A549 (cell line): ENCODE data around the gene GFER. TPM values are rescaled to one million over a fixed set of nuclear protein-coding genes. Genes with fewer than 3 reads are reported as not detected.
A peak's percentile ranks its signal among the peaks of the same experiment; 100 is the strongest.

Experiments
- ATAC-seq, 2 experiments: fragments of 200-7000 bp in 1 of 2; fragments of >200 bp in 1 of 2; cut with Nextera tagmentation in 1 of 2; cut with Tn5 transposase in 1 of 2; 3 replicates each; pipeline versions ENCODE4 v1.8.0 to v1.9.1; 2018 to 2020; ENCODE audit warnings: mild to moderate bottlenecking in 1 of 2, moderate library complexity in 1 of 2
- CTCF ChIA-PET: fragments of 300-600 bp; sonication (Branson Sonifier 250); formaldehyde crosslinking; extraction: SDS; loops from one replicate; lab custom pipeline; 2021; ENCODE audit warnings: antibody characterized with exemption, inconsistent platforms; lab: Yijun Ruan, JAX
- POLR2A ChIA-PET: fragments of 350-600 bp; formaldehyde crosslinking; extraction: SDS; loops from one replicate; lab custom pipeline; 2021; ENCODE audit warnings: antibody characterized with exemption, inconsistent platforms; lab: Yijun Ruan, JAX
- DNase-seq, 2 experiments: peaks; one replicate each; pipeline versions ENCODE4 v3.0.0 to v3.0.0-alpha.2; 2011 to 2016; ENCODE audit warnings: low read depth in 1 of 2, low spot score in 1 of 2
- FAIRE-seq: peaks from 2 replicates; lab custom pipeline; 2011; peaks lifted over from hg19 to GRCh38; lab: Jason Lieb, UNC
- H3K27ac ChIP-seq, 2 experiments: fragments of >200 bp; sonication (Bioruptor Twin); formaldehyde crosslinking; 3 replicates each; pipeline ENCODE4 v1.5.1; 2016 to 2017
- H3K4me1 ChIP-seq: fragments of >200 bp; sonication (Bioruptor Twin); formaldehyde crosslinking; 3 replicates; pipeline ENCODE4 v1.6.1; 2016
- H3K4me2 ChIP-seq: fragments of >200 bp; sonication (Bioruptor Twin); formaldehyde crosslinking; 3 replicates; pipeline ENCODE4 v1.6.1; 2016
- H3K4me3 ChIP-seq: fragments of >200 bp; sonication (Bioruptor Twin); formaldehyde crosslinking; 3 replicates; pipeline ENCODE4 v1.5.1; 2016
- H3K9me3 ChIP-seq: fragments of >200 bp; sonication (Bioruptor Twin); formaldehyde crosslinking; 3 replicates; pipeline ENCODE4 v1.6.1; 2016
- ATOH8 ChIP-seq: fragments of 250-450 bp; sonication (Bioruptor Pico); IDR thresholded peaks from 2 replicates; pipeline ENCODE4 v1.5.0; 2020; ENCODE audit warnings: low read depth, mild to moderate bottlenecking, moderate library complexity
- CBX8 ChIP-seq: fragments of 200-600 bp; sonication (generic); IDR thresholded peaks from 2 replicates; pipeline ENCODE4 v1.6.1; 2016
- CEBPB ChIP-seq, 2 experiments: fragments of >200 bp in 1 of 2; sonication (Bioruptor Twin) in 1 of 2; formaldehyde crosslinking in 1 of 2; IDR thresholded peaks; 2 replicates each; pipeline ENCODE4 v1.6.1; 2012 to 2016
- CTCF ChIP-seq: fragments of >200 bp; sonication (Bioruptor Twin); formaldehyde crosslinking; IDR thresholded peaks from 3 replicates; pipeline ENCODE4 v1.5.1; 2016
- EP300 ChIP-seq, 2 experiments: fragments of >200 bp; sonication (Bioruptor Twin); formaldehyde crosslinking; IDR thresholded peaks; 2 replicates in 1 of 2; 3 replicates in 1 of 2; pipeline ENCODE4 v1.6.1; 2016 to 2017
- ESRRA ChIP-seq: fragments of 150-350 bp; IDR thresholded peaks from 2 replicates; pipeline ENCODE4 v1.6.1; 2014; ENCODE audit warnings: mild to moderate bottlenecking, low read length, borderline replicate concordance
- FOXS1 ChIP-seq: fragments of 250-450 bp; sonication (Bioruptor Pico); IDR thresholded peaks from 2 replicates; pipeline ENCODE4 v1.5.0; 2020; ENCODE audit warnings: mild to moderate bottlenecking, moderate library complexity
- HOXB5 ChIP-seq: fragments of 250-450 bp; sonication (Bioruptor Pico); IDR thresholded peaks from 2 replicates; pipeline ENCODE4 v1.5.0; 2020; ENCODE audit warnings: mild to moderate bottlenecking, moderate library complexity
- KDM1A ChIP-seq: fragments of 200-600 bp; sonication (generic); IDR thresholded peaks from 2 replicates; pipeline ENCODE4 v1.6.1; 2016; ENCODE audit warnings: low read depth, mild to moderate bottlenecking
- KDM5A ChIP-seq: fragments of 200-600 bp; sonication (generic); IDR thresholded peaks from 2 replicates; pipeline ENCODE4 v1.6.1; 2016; ENCODE audit warnings: antibody characterized with exemption, mild to moderate bottlenecking
- MAFK ChIP-seq: fragments of 450-650 bp; IDR thresholded peaks from 2 replicates; pipeline ENCODE4 v1.6.1; 2014; ENCODE audit not compliant: partially characterized antibody
- MAX ChIP-seq: IDR thresholded peaks from 2 replicates; pipeline ENCODE4 v1.6.1; 2012
- MYC ChIP-seq: IDR thresholded peaks from 2 replicates; pipeline ENCODE4 v1.6.1; 2012; ENCODE audit warnings: mild to moderate bottlenecking, inconsistent platforms, low read length, improper control_type of control experiment, borderline replicate concordance
- PBX3 ChIP-seq: IDR thresholded peaks from 2 replicates; pipeline ENCODE4 v1.6.1; 2012
- RAD21 ChIP-seq, 2 experiments: fragments of >200 bp in 1 of 2; sonication (Bioruptor Twin) in 1 of 2; formaldehyde crosslinking in 1 of 2; IDR thresholded peaks in 1 of 2; conservative IDR thresholded peaks in 1 of 2; 2 replicates in 1 of 2; 3 replicates in 1 of 2; pipeline ENCODE4 v1.6.1; 2012 to 2018; ENCODE audit warnings: inconsistent platforms in 1 of 2
- RARB ChIP-seq: fragments of 250-450 bp; sonication (Bioruptor Pico); IDR thresholded peaks from 2 replicates; pipeline ENCODE4 v1.8.0; 2021; ENCODE audit warnings: mild to moderate bottlenecking, moderate library complexity
- RFX5 ChIP-seq: fragments of 450-650 bp; IDR thresholded peaks from 2 replicates; pipeline ENCODE4 v1.7.1; 2014; ENCODE audit warnings: antibody characterized with exemption, mild to moderate bottlenecking, moderate library complexity
- RNF2 ChIP-seq: fragments of 200-600 bp; sonication (generic); IDR thresholded peaks from 2 replicates; pipeline ENCODE4 v1.6.1; 2016; ENCODE audit warnings: low read depth, mild to moderate bottlenecking, antibody characterized with exemption, moderate library complexity, borderline replicate concordance
- SMC3 ChIP-seq: fragments of >200 bp; sonication (Bioruptor Twin); formaldehyde crosslinking; IDR thresholded peaks from 3 replicates; pipeline ENCODE4 v1.6.1; 2018; ENCODE audit warnings: inconsistent platforms
- TFCP2L1 ChIP-seq: fragments of 250-450 bp; sonication (Bioruptor Pico); IDR thresholded peaks from 2 replicates; pipeline ENCODE4 v1.5.0; 2021; ENCODE audit warnings: mild to moderate bottlenecking
- TP53 ChIP-seq: fragments of 250-450 bp; sonication (Bioruptor Pico); IDR thresholded peaks from 2 replicates; pipeline ENCODE4 v1.5.0; 2021; ENCODE audit warnings: mild to moderate bottlenecking, moderate library complexity
- USF2 ChIP-seq: fragments of 450-650 bp; IDR thresholded peaks from 2 replicates; pipeline ENCODE4 v1.6.1; 2014; ENCODE audit warnings: antibody characterized with exemption
- ZFP36 ChIP-seq: fragments of 450-650 bp; IDR thresholded peaks from 2 replicates; pipeline ENCODE4 v1.6.1; 2014; ENCODE audit warnings: borderline replicate concordance; ENCODE audit not compliant: partially characterized antibody
- ZNF302 ChIP-seq: fragments of 250-450 bp; sonication (Bioruptor Pico); IDR thresholded peaks from 2 replicates; pipeline ENCODE4 v1.9.0; 2021; ENCODE audit warnings: inconsistent platforms, mild to moderate bottlenecking, moderate library complexity
- ZSCAN20 ChIP-seq: fragments of 250-450 bp; sonication (Bioruptor Pico); IDR thresholded peaks from 2 replicates; pipeline ENCODE4 v1.8.0; 2022; ENCODE audit warnings: mild to moderate bottlenecking, moderate library complexity
- WGBS: methylation state at CpG from one replicate; pipeline ENCODE4 v1.1.6; 2017; ENCODE audit errors: missing lambda C conversion rate; 5-methylcytosine and 5-hydroxymethylcytosine counted together
- polyA plus RNA-seq, 4 experiments: library from polyadenylated mRNA; depleted of rRNA in 3 of 4; stranded (reverse); fragments of >200 nt; fragmentation: RNase III in 1 of 4; extraction: RNeasy Plus Mini Kit Qiagen cat#74134 plus additional on column Dnase treatment in 1 of 4; gene quantifications; 2 replicates in 3 of 4; 3 replicates in 1 of 4; pipeline ENCODE4 v1.2.3, GENCODE V29; 2011 to 2017

GFER gene
- polyA plus RNA-seq, 2 of the 4 experiments (the other 2 are of a cell fraction): 12.9 to 33.9 TPM

- H3K27ac ChIP-seq: peak overlapping the region in 1 of 2 experiments; percentile 19; a peak in 1 of 6 replicates
- no peaks in the 10 kb centered on the region for H3K9me3 ChIP-seq
- WGBS: 84% methylated on average over 11 of the region's 21 CpGs
- DNase-seq: peak in 1 of 2 experiments; percentile 64
- no peak for FAIRE-seq
- H3K4me3 ChIP-seq: no peak overlapping the region
- POLR2A ChIA-PET: no interaction called here
- peak in 1 of 2 experiments; percentile 9; a peak in 2 of 6 replicates for ATAC-seq
- H3K4me1 ChIP-seq: peaks cover 52% of the 10 kb centered on the region
- TF ChIP-seq TP53 (no peak), PBX3 (no peak), RARB (CRISPR knock-in tag) (no peak), KDM1A (no peak), MAX (no peak), ZFP36 (no peak), RFX5 (no peak), ZSCAN20 (CRISPR knock-in tag) (no peak), MYC (no peak), KDM5A (no peak), RAD21 (conservative IDR thresholded peaks at IDR 0.05 in 1 of 2, IDR thresholded peaks at IDR 0.05 in 1 of 2) (peak; percentile 43 to 62), RNF2 (no peak), FOXS1 (CRISPR knock-in tag) (no peak), ZNF302 (CRISPR knock-in tag) (no peak), CTCF (peak; percentile 14; the same call in 1 of the 3 replicates), HOXB5 (CRISPR knock-in tag) (no peak)
- CTCF ChIA-PET: interaction anchor here (0.9 to 11.3 kb wide), 13 partner anchors 8 to 146 kb away, joined by 3 to 196 read pairs (median 15); partner anchors contain the start of genes GFER, NOXO1, RAB26 and RNF151
- H3K4me2 ChIP-seq: no peak overlapping the region
Measured at GRCh38 chr16:2005646-2006045, 21.7 kb downstream of the GFER start.

- no peak for DNase-seq
Measured at GRCh38 chr16:2006317-2006716, 22.3 kb downstream of the GFER start.

More at GRCh38 chr16:2006317-2006716, 22.3 kb downstream of the GFER start:
- ATAC-seq (no peak), FAIRE-seq (no peak)
- Histone ChIP-seq H3K4me3 (no peak overlapping the region), H3K4me1 (peaks cover 55% of the 10 kb centered on the region), H3K27ac (peak overlapping the region in 1 of 2 experiments; percentile 95; a peak in 2 of 6 replicates), H3K4me2 (no peak overlapping the region), H3K9me3 (no peaks in the 10 kb centered on the region)
- POLR2A ChIA-PET: no interaction called here
- CTCF ChIA-PET: interaction anchor here (1.5 to 11.3 kb wide), 5 partner anchors 16 to 139 kb away, joined by 3 to 196 read pairs (median 52); partner anchors contain the start of genes GFER, NOXO1, RAB26 and RNF151
- TF ChIP-seq TP53 (no peak), SMC3 (no peak), TFCP2L1 (CRISPR knock-in tag) (no peak), KDM1A (no peak), MAFK (no peak), RAD21 (conservative IDR thresholded peaks at IDR 0.05 in 1 of 2, IDR thresholded peaks at IDR 0.05 in 1 of 2) (no peak), ESRRA (no peak), CEBPB (IDR thresholded peaks at IDR 0.05) (no peak), USF2 (no peak), ATOH8 (no peak), CBX8 (no peak), EP300 (IDR thresholded peaks at IDR 0.05) (no peak)
- 87% methylated on average over 8 of the region's 8 CpGs for WGBS
